SK-N-SH treated with all-trans-retinoic acid at 6 μM for 48 hours (cell line): ENCODE measurements around the gene JARID2.

Source experiments
- ATAC-seq: fragments of 200-7000 bp; cut with Tn5 transposase; 3 replicates; pipeline ENCODE4 v1.9.1; 2020; ENCODE audit warnings: mild to moderate bottlenecking, moderate library complexity
- ARNTL ChIP-seq: fragments of 450-650 bp; formaldehyde crosslinking; IDR thresholded peaks from 2 replicates; pipeline ENCODE4 v1.5.0; 2020; ENCODE audit warnings: low read depth, mild to moderate bottlenecking, moderate library complexity, borderline replicate concordance
- BACH2 ChIP-seq: fragments of 250-450 bp; sonication (Bioruptor Pico); IDR thresholded peaks from 2 replicates; pipeline ENCODE4 v1.9.0; 2021; ENCODE audit warnings: mild to moderate bottlenecking, borderline replicate concordance
- CSDC2 ChIP-seq: fragments of 250-450 bp; sonication (Bioruptor Pico); IDR thresholded peaks from 2 replicates; pipeline ENCODE4 v1.5.0; 2020; ENCODE audit warnings: mild to moderate bottlenecking, moderate library complexity
- ESRRG ChIP-seq: fragments of 250-450 bp; sonication (Bioruptor Pico); IDR thresholded peaks from 2 replicates; pipeline ENCODE4 v1.6.1; 2021; ENCODE audit warnings: mild to moderate bottlenecking
- GLIS3 ChIP-seq: fragments of 250-450 bp; sonication (Bioruptor Pico); IDR thresholded peaks from 2 replicates; pipeline ENCODE4 v1.5.0; 2020; ENCODE audit warnings: mild to moderate bottlenecking, moderate library complexity
- ISL1 ChIP-seq: fragments of 250-450 bp; sonication (Bioruptor Pico); IDR thresholded peaks from 2 replicates; pipeline ENCODE4 v2.1.2; 2022; ENCODE audit warnings: mild to moderate bottlenecking, moderate library complexity
- OSR1 ChIP-seq: fragments of 250-450 bp; sonication (Bioruptor Pico); IDR thresholded peaks from 2 replicates; pipeline ENCODE4 v1.8.0; 2022; ENCODE audit warnings: moderate library complexity, mild to moderate bottlenecking, inconsistent platforms
- PATZ1 ChIP-seq: fragments of 250-450 bp; sonication (Bioruptor Pico); IDR thresholded peaks from 2 replicates; pipeline ENCODE4 v1.8.0; 2020; ENCODE audit warnings: mild to moderate bottlenecking, moderate library complexity, borderline replicate concordance
- POU6F1 ChIP-seq: fragments of 250-450 bp; sonication (Bioruptor Pico); IDR thresholded peaks from 2 replicates; pipeline ENCODE4 v1.8.0; 2021; ENCODE audit warnings: low read depth, mild to moderate bottlenecking, moderate library complexity, borderline replicate concordance
- PPARA ChIP-seq: fragments of 250-450 bp; sonication (Bioruptor Pico); IDR thresholded peaks from 2 replicates; pipeline ENCODE4 v1.5.0; 2020; ENCODE audit warnings: mild to moderate bottlenecking, borderline replicate concordance
- RARB ChIP-seq: fragments of 250-450 bp; sonication (Bioruptor Pico); IDR thresholded peaks from 2 replicates; pipeline ENCODE4 v1.8.0; 2021; ENCODE audit warnings: mild to moderate bottlenecking, moderate library complexity
- SNAI2 ChIP-seq: fragments of 250-450 bp; sonication (Bioruptor Pico); IDR thresholded peaks from 2 replicates; pipeline ENCODE4 v1.5.0; 2020; ENCODE audit warnings: mild to moderate bottlenecking, moderate library complexity
- TCF4 ChIP-seq: fragments of 250-450 bp; sonication (Bioruptor Pico); IDR thresholded peaks from 2 replicates; pipeline ENCODE4 v1.8.0; 2021; ENCODE audit warnings: mild to moderate bottlenecking, moderate library complexity, borderline replicate concordance
- TOX ChIP-seq: fragments of 250-450 bp; sonication (Bioruptor Pico); IDR thresholded peaks from 2 replicates; pipeline ENCODE4 v1.8.0; 2021; ENCODE audit warnings: mild to moderate bottlenecking, moderate library complexity, borderline replicate concordance
- ZFP3 ChIP-seq: fragments of 250-450 bp; sonication (Bioruptor Pico); IDR thresholded peaks from 2 replicates; pipeline ENCODE4 v1.5.0; 2020; ENCODE audit warnings: mild to moderate bottlenecking, moderate library complexity
- ZFP30 ChIP-seq: fragments of 450-650 bp; formaldehyde crosslinking; IDR thresholded peaks from 2 replicates; pipeline ENCODE4 v1.5.0; 2022; ENCODE audit warnings: mild to moderate bottlenecking, moderate library complexity
- ZNF565 ChIP-seq: fragments of 450-650 bp; formaldehyde crosslinking; conservative IDR thresholded peaks from 2 replicates; pipeline ENCODE4 v1.5.0; 2020; ENCODE audit warnings: low read depth, mild to moderate bottlenecking, moderate library complexity
- ZNF70 ChIP-seq: fragments of 450-650 bp; formaldehyde crosslinking; IDR thresholded peaks from 2 replicates; pipeline ENCODE4 v1.5.0; 2020; ENCODE audit warnings: mild to moderate bottlenecking, moderate library complexity
- TF ChIP-seq, protein P1 (sequence below): fragments of 250-450 bp; sonication (Bioruptor Pico); IDR thresholded peaks from 2 replicates; pipeline ENCODE4 v1.5.0; 2020; ENCODE audit warnings: mild to moderate bottlenecking, moderate library complexity
- TF ChIP-seq, protein P2 (sequence below): fragments of 250-450 bp; sonication (Bioruptor Pico); IDR thresholded peaks from 2 replicates; pipeline ENCODE4 v1.5.1; 2021; ENCODE audit warnings: mild to moderate bottlenecking, moderate library complexity

The JARID2 gene

GRCh38 chr6:15264902-15265761 lies 19.3 kb downstream of the JARID2 start (continued):
- TF ChIP-seq ZFP30 (CRISPR knock-in tag) (no peak), CSDC2 (CRISPR knock-in tag) (no peak), OSR1 (CRISPR knock-in tag) (no peak)

DNA sequence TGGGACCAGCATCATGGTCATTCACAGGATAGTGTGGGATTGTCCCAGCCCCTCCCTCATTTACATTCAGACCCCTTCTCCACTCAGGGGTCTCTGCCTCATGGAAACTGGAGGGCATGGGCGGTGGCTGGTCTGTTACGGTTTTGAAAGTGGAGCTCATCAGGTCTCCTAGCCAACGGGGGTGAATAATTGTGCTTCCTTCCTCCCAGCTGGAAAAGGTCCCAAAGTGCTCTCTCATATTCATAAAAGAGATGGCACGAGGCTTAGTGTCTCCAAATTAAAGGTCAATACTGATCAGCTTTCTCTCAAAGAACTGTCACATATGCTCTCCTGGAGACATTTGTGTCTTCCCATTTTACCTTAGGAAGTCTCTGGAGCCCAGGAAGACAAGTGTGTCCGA lies 19.9 kb downstream of the JARID2 start:
- ATAC-seq: no peak
- TF ChIP-seq RARB (CRISPR knock-in tag) (no peak), ZNF565 (CRISPR knock-in tag) (no peak), ARNTL (no peak), CSDC2 (CRISPR knock-in tag) (no peak), OSR1 (CRISPR knock-in tag) (no peak), PPARA (no peak), ZFP3 (CRISPR knock-in tag) (no peak), BACH2 (CRISPR knock-in tag) (no peak), POU6F1 (CRISPR knock-in tag) (no peak), SNAI2 (CRISPR knock-in tag) (no peak), ISL1 (CRISPR knock-in tag) (no peak), TOX (CRISPR knock-in tag) (no peak)
- TF ChIP-seq, protein P1, sequence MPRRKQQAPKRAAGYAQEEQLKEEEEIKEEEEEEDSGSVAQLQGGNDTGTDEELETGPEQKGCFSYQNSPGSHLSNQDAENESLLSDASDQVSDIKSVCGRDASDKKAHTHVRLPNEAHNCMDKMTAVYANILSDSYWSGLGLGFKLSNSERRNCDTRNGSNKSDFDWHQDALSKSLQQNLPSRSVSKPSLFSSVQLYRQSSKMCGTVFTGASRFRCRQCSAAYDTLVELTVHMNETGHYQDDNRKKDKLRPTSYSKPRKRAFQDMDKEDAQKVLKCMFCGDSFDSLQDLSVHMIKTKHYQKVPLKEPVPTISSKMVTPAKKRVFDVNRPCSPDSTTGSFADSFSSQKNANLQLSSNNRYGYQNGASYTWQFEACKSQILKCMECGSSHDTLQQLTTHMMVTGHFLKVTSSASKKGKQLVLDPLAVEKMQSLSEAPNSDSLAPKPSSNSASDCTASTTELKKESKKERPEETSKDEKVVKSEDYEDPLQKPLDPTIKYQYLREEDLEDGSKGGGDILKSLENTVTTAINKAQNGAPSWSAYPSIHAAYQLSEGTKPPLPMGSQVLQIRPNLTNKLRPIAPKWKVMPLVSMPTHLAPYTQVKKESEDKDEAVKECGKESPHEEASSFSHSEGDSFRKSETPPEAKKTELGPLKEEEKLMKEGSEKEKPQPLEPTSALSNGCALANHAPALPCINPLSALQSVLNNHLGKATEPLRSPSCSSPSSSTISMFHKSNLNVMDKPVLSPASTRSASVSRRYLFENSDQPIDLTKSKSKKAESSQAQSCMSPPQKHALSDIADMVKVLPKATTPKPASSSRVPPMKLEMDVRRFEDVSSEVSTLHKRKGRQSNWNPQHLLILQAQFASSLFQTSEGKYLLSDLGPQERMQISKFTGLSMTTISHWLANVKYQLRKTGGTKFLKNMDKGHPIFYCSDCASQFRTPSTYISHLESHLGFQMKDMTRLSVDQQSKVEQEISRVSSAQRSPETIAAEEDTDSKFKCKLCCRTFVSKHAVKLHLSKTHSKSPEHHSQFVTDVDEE (CRISPR knock-in tag): no peak
- TF ChIP-seq, protein P2, sequence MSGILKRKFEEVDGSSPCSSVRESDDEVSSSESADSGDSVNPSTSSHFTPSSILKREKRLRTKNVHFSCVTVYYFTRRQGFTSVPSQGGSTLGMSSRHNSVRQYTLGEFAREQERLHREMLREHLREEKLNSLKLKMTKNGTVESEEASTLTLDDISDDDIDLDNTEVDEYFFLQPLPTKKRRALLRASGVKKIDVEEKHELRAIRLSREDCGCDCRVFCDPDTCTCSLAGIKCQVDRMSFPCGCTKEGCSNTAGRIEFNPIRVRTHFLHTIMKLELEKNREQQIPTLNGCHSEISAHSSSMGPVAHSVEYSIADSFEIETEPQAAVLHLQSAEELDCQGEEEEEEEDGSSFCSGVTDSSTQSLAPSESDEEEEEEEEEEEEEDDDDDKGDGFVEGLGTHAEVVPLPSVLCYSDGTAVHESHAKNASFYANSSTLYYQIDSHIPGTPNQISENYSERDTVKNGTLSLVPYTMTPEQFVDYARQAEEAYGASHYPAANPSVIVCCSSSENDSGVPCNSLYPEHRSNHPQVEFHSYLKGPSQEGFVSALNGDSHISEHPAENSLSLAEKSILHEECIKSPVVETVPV: no peak

GRCh38 chr6:15266423-15266996 lies 20.6 kb downstream of the JARID2 start:
- no peak for TF ChIP-seq TCF4 (CRISPR knock-in tag)
- TF ChIP-seq ZFP30 (CRISPR knock-in tag): no peak
- no peak for TF ChIP-seq SNAI2 (CRISPR knock-in tag)
- TF ChIP-seq ZNF70 (CRISPR knock-in tag): no peak
- no peak for TF ChIP-seq CSDC2 (CRISPR knock-in tag)
- TF ChIP-seq, protein P2: no peak
- TF ChIP-seq ZFP3 (CRISPR knock-in tag): no peak
- TF ChIP-seq GLIS3 (CRISPR knock-in tag): no peak
- no peak for TF ChIP-seq ISL1 (CRISPR knock-in tag)
- no peak for TF ChIP-seq BACH2 (CRISPR knock-in tag)
- TF ChIP-seq ESRRG (CRISPR knock-in tag): no peak
- no peak for TF ChIP-seq PATZ1 (CRISPR knock-in tag)
- TF ChIP-seq, all 23 proteins: peak for 0
- ATAC-seq: no peak
